Measurements from ENCODE around the gene LAMA5. TPM values are rescaled to one million over a fixed set of nuclear protein-coding genes. Genes with fewer than 3 reads are reported as not detected.

The LAMA5 gene
- total and polyA plus RNA-seq, 2 experiments from 2014 or later = 71.3 to 252 TPM

DNA sequence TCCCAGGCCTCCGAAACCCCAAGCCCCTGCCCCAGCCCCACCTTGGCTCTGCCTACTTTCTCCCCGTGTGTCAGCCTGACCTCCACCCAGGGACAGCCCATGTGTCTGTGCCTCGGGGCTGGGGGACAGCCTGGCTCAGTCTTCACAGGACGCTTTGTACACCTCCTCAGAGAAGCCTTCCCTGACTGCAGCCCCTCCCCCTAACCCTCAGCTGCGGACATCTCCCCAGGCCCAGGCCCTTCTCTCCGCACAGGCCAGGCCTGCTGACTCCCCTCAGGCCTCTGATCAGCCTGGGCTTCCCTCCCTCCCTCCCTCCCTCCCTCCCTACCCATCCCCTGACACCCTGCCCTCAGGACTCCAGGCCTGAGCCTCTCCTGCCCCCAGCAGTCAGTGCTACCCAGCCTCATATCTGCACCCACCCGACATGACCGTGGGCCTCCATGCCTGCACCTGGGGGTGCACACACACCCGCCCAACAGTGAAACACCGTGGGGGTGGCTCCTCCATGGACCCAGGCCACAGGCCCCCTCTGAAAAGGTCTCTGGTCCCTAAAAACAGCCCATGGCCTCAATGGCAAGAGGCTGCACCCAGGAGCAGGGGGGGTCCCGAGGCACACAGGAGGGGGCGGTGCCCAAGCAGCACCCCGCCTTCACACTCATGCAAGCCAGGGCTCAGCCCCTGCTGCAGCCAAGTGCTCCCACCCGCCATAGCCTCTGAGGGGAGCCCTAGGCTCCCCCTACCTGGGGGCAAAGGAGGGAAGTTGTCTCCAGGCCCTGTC, 12.9 kb downstream of the LAMA5 start:
- Histone ChIP-seq H3K79me2 (peaks cover 65% of the 10 kb centered on the region), H3K27ac (peak overlapping the region; percentile 95), H4K20me1 (ENCODE audit: insufficient read depth, poor library complexity, severe bottlenecking) (peaks cover 3% of the 10 kb centered on the region), H3K9me2 (replicated peaks; ENCODE audit: insufficient read depth) (no peaks in the 10 kb centered on the region), H3K27me3 (no peaks in the 10 kb centered on the region), H3K4me1 (ENCODE audit: insufficient read depth) (peaks cover 68% of the 10 kb centered on the region), H3K4me2 (peak overlapping the region; percentile 67), H2AFZ (no peak overlapping the region), H3K9me3 (ENCODE audit: low read depth) (no peaks in the 10 kb centered on the region), H3K4me3 (no peak overlapping the region), H3K36me3 (replicated peaks; ENCODE audit: insufficient read depth, low read depth) (no peaks in the 10 kb centered on the region)
- 69% methylated on average over 14 of the region's 14 CpGs for WGBS (ENCODE audit: low lambda C conversion rate, missing lambda C conversion rate)
- DNase-seq (ENCODE audit: low spot score) = no peak
- TF ChIP-seq, protein P1, sequence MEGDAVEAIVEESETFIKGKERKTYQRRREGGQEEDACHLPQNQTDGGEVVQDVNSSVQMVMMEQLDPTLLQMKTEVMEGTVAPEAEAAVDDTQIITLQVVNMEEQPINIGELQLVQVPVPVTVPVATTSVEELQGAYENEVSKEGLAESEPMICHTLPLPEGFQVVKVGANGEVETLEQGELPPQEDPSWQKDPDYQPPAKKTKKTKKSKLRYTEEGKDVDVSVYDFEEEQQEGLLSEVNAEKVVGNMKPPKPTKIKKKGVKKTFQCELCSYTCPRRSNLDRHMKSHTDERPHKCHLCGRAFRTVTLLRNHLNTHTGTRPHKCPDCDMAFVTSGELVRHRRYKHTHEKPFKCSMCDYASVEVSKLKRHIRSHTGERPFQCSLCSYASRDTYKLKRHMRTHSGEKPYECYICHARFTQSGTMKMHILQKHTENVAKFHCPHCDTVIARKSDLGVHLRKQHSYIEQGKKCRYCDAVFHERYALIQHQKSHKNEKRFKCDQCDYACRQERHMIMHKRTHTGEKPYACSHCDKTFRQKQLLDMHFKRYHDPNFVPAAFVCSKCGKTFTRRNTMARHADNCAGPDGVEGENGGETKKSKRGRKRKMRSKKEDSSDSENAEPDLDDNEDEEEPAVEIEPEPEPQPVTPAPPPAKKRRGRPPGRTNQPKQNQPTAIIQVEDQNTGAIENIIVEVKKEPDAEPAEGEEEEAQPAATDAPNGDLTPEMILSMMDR (IDR thresholded peaks at IDR 0.05; ENCODE audit: poor library complexity) = no peak
- no peak for TF ChIP-seq EZH2phosphoT487 (IDR thresholded peaks at IDR 0.05; ENCODE audit: low read depth, severe bottlenecking, unreplicated experiment)
- no peak for TF ChIP-seq EZH2 (IDR thresholded peaks at IDR 0.05; ENCODE audit: borderline replicate concordance)

DNA sequence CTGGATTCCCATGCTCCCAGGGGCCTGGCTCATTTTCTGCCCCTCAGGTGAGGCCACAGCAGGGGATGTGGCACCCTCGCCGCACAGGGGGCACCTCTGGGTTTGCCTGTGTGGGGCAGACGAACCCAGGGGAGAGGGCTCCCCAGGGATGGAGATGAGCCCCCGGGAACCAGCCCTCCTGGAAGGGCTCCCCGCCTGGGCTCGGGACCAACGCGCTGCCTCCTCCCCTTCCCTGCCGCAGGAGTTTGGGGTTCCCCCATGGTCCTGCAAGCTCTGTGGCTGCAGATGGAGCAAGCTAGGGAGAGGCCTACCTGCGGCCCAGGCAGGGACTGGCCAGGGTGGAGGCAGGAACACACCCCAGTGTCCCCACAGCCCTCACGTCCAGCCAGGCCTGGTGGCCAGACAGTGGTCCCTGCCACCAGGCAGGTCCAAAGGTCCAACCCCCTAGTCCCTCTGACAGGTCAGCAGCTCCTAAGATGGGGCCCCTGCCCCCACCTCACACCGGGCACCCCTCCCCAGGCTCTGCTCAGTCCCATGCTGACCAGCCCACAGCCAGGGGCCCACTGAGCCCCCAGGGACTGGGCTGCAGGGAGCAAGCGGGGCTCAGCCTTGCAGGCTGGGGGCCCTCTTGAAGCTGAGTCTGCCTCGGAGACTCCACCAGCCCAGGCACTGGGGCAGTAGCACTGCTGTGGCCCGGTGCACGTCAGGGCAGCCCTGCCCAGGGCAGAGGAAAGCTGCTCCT, 13.7 kb downstream of the LAMA5 start:
- Histone ChIP-seq H3K27ac (peak overlapping the region; percentile 37), H3K27me3 (no peaks in the 10 kb centered on the region), H3K79me2 (peaks cover 58% of the 10 kb centered on the region), H3K9me3 (ENCODE audit: low read depth) (no peaks in the 10 kb centered on the region), H3K4me2 (peak overlapping the region; percentile 25), H3K4me3 (no peak overlapping the region), H3K9me2 (replicated peaks; ENCODE audit: insufficient read depth) (no peaks in the 10 kb centered on the region), H3K36me3 (replicated peaks; ENCODE audit: insufficient read depth, low read depth) (no peaks in the 10 kb centered on the region), H2AFZ (no peak overlapping the region), H3K4me1 (ENCODE audit: insufficient read depth) (peaks cover 60% of the 10 kb centered on the region), H4K20me1 (ENCODE audit: insufficient read depth, poor library complexity, severe bottlenecking) (peaks cover 3% of the 10 kb centered on the region)
- DNase-seq (ENCODE audit: low spot score) = no peak
- TF ChIP-seq EZH2phosphoT487 (IDR thresholded peaks at IDR 0.05; ENCODE audit: low read depth, severe bottlenecking, unreplicated experiment) (no peak), EZH2 (IDR thresholded peaks at IDR 0.05; ENCODE audit: borderline replicate concordance) (no peak)
- TF ChIP-seq, protein P1 (IDR thresholded peaks at IDR 0.05; ENCODE audit: poor library complexity) = no peak
- WGBS (ENCODE audit: low lambda C conversion rate, missing lambda C conversion rate) = 87% methylated on average over 13 of the region's 16 CpGs

DNA sequence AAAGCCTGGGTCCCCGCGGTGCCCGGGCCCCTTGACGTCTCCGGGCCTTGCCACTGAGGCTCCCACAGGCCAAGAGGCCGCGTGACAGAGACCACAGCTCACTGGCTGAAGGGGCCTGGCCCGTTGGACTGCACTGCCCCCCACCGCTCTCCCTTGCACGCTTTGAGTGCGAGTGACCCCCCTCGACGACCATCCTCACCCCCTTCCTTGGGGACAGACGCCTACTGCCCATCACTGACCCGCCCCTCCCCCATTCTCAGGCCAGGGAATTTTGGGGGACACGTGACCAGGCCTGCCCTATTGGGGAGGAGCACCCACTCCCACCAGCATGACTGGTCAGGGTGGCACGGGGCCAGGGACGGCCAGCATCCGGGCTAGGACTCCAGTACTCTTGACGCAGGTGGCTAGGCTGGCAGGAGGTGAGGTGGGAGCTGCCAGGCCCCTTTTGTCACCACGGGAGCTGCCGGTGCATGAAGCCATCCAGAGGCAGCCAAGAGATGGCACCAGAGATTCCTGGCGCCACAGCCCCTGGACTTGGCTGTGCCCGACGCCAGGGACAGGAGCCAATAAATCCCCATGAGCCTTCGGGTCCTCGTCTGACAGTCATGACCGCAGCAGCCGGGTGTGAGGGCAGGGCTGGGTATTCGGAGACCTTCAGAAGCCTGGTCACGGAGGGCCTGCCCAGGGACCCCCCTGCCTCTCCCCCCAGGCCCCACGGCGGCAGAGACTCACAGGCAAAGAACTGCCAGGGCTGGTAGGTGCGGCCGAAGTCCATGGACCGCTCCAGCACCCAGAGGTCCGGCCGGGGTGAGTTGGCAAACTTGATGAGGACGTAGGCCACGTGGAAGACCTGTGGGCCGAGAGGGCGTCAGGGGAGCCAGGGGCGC, 14.5 kb downstream of the LAMA5 start:
- Histone ChIP-seq H3K79me2 (peaks cover 49% of the 10 kb centered on the region), H3K4me2 (no peak overlapping the region), H3K36me3 (replicated peaks; ENCODE audit: insufficient read depth, low read depth) (no peaks in the 10 kb centered on the region), H3K9me3 (ENCODE audit: low read depth) (no peaks in the 10 kb centered on the region), H3K27ac (peak overlapping the region; percentile 20), H4K20me1 (ENCODE audit: insufficient read depth, poor library complexity, severe bottlenecking) (peaks cover 3% of the 10 kb centered on the region), H3K4me1 (ENCODE audit: insufficient read depth) (peaks cover 55% of the 10 kb centered on the region), H3K9me2 (replicated peaks; ENCODE audit: insufficient read depth) (no peaks in the 10 kb centered on the region), H2AFZ (no peak overlapping the region), H3K4me3 (no peak overlapping the region), H3K27me3 (no peaks in the 10 kb centered on the region)
- WGBS (ENCODE audit: low lambda C conversion rate, missing lambda C conversion rate) = 95% methylated on average over 35 of the region's 43 CpGs
- no peak for DNase-seq (ENCODE audit: low spot score)
- TF ChIP-seq EZH2 (IDR thresholded peaks at IDR 0.05; ENCODE audit: borderline replicate concordance) (no peak), EZH2phosphoT487 (IDR thresholded peaks at IDR 0.05; ENCODE audit: low read depth, severe bottlenecking, unreplicated experiment) (no peak)
- TF ChIP-seq, protein P1 (IDR thresholded peaks at IDR 0.05; ENCODE audit: poor library complexity) = no peak
